MM.1S (cell line): ENCODE data around the gene EFEMP2.

Experiments used
- EZH2 ChIP-seq: fragments of 300-600 bp; sonication (generic); optimal IDR thresholded peaks from 2 replicates; pipeline ENCODE3; 2017; ENCODE audit warnings: low read depth, mild to moderate bottlenecking, antibody characterized with exemption, low read length, mixed read lengths
- TF ChIP-seq, protein P1 (sequence below): fragments of 300-600 bp; sonication (generic); IDR thresholded peaks from 2 replicates; pipeline ENCODE4 v1.5.1; 2016; ENCODE audit warnings: antibody characterized with exemption, low read length, mixed read lengths

DNA sequence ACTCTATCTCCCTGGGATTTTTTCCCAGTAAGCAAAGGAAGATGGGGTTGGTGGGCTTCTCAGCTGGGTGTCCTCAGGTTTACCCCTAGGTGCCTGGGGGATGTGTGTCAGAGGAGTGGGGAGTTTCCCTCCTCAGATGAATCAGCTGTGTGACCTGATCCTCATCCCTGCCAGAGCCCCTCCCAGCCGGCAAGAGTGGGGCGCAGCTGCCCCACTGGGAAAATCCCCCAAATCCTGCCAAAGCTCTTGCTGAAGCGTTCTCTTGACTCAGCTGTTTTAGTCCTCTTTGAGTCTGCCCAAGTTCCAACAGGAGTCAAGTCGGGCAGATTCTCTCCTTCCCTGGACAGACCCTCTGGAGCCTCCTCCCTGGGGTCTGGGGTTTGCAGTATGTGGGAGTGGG lies 40.2 kb upstream of the EFEMP2 start:
- TF ChIP-seq, protein P1, sequence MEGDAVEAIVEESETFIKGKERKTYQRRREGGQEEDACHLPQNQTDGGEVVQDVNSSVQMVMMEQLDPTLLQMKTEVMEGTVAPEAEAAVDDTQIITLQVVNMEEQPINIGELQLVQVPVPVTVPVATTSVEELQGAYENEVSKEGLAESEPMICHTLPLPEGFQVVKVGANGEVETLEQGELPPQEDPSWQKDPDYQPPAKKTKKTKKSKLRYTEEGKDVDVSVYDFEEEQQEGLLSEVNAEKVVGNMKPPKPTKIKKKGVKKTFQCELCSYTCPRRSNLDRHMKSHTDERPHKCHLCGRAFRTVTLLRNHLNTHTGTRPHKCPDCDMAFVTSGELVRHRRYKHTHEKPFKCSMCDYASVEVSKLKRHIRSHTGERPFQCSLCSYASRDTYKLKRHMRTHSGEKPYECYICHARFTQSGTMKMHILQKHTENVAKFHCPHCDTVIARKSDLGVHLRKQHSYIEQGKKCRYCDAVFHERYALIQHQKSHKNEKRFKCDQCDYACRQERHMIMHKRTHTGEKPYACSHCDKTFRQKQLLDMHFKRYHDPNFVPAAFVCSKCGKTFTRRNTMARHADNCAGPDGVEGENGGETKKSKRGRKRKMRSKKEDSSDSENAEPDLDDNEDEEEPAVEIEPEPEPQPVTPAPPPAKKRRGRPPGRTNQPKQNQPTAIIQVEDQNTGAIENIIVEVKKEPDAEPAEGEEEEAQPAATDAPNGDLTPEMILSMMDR = no peak
- TF ChIP-seq EZH2 = no peak
